Dendritic cell treated with granulocyte-macrophage colony-stimulating factor and Interleukin-4, amounts not matched to agents 40 ng/mL and 50 ng/mL, for 4 days (primary cell): ENCODE results near the gene CFAP61.
"Not testable (repeated sequence)": the region's sequence is repeated elsewhere in the genome, so short reads cannot be mapped to it uniquely, and the experiment has no call there.

ENCODE experiments used
- H3K27ac Mint-ChIP-seq: one replicate; pipeline ENCODE4 v1.8.0; 2022; ENCODE audit warnings: mild to moderate bottlenecking, mixed read lengths
- H3K27me3 Mint-ChIP-seq: one replicate; pipeline ENCODE4 v1.8.0; 2022; ENCODE audit warnings: mild to moderate bottlenecking, mixed read lengths
- H3K36me3 Mint-ChIP-seq: one replicate; pipeline ENCODE4 v1.8.0; 2022; ENCODE audit warnings: low read depth, mixed read lengths
- H3K4me1 Mint-ChIP-seq: one replicate; pipeline ENCODE4 v1.8.0; 2022; ENCODE audit warnings: low read depth, mixed read lengths
- H3K4me3 Mint-ChIP-seq: one replicate; pipeline ENCODE4 v1.8.0; 2022; ENCODE audit warnings: mild to moderate bottlenecking, moderate library complexity, mixed read lengths
- H3K9me3 Mint-ChIP-seq: one replicate; pipeline ENCODE4 v1.8.0; 2022; ENCODE audit warnings: mixed read lengths
- intact Hi-C: fragments of 100-400 bp; cut with micrococcal nuclease; formaldehyde crosslinking; loops from one replicate; pipeline ENCODE4 v1.15.0; 2022

Gene CFAP61

GRCh38 chr20:20217621-20218020 is 165.3 kb downstream of the CFAP61 start:
- Mint-ChIP-seq H3K4me1 (no peaks in the 10 kb centered on the region), H3K27me3 (peaks cover 20% of the 10 kb centered on the region), H3K4me3 (no peak overlapping the region), H3K27ac (no peak overlapping the region), H3K9me3 (peaks cover 22% of the 10 kb centered on the region), H3K36me3 (no peaks in the 10 kb centered on the region)
- intact Hi-C loops: no loop called here

DNA sequence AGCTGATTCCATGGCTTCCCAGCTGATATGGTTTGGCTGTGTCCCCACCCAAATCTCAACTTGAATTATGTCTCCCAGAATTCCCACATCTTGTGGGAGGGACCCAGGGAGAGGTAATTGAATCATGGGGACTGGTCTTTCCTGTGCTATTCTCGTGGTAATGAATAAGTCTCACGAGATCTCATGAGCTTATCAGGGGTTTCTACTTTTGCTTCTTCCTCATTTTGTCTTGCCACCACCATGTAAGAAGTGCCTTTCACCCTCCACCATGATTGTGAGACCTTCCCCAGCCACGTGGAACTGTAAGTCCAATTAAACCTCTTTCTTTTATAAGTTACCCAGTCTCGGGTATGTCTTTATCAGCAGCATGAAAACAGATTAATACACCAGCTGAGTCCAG is 165.8 kb downstream of the CFAP61 start:
- Mint-ChIP-seq H3K9me3 (peaks cover 22% of the 10 kb centered on the region), H3K27me3 (peaks cover 21% of the 10 kb centered on the region)
- H3K4me1 Mint-ChIP-seq, H3K36me3 Mint-ChIP-seq, intact Hi-C loops, H3K27ac Mint-ChIP-seq, H3K4me3 Mint-ChIP-seq: not testable (repeated sequence)

GRCh38 chr20:20219016-20219415 is 166.7 kb downstream of the CFAP61 start:
- intact Hi-C loops: no loop called here
- H3K4me1 Mint-ChIP-seq: no peaks in the 10 kb centered on the region
- H3K4me3 Mint-ChIP-seq: no peak overlapping the region
- no peak overlapping the region for H3K27ac Mint-ChIP-seq
- H3K36me3 Mint-ChIP-seq: no peaks in the 10 kb centered on the region
- H3K27me3 Mint-ChIP-seq: peaks cover 22% of the 10 kb centered on the region
- peaks cover 22% of the 10 kb centered on the region for H3K9me3 Mint-ChIP-seq

GRCh38 chr20:20220134-20220533 is 167.8 kb downstream of the CFAP61 start:
- H3K27ac Mint-ChIP-seq: no peak overlapping the region

GRCh38 chr20:20223981-20224380 is 171.6 kb downstream of the CFAP61 start:
- Mint-ChIP-seq H3K4me1 (no peaks in the 10 kb centered on the region), H3K4me3 (no peak overlapping the region), H3K9me3 (peaks cover 18% of the 10 kb centered on the region), H3K27me3 (peaks cover 22% of the 10 kb centered on the region), H3K36me3 (no peaks in the 10 kb centered on the region), H3K27ac (no peak overlapping the region)
- intact Hi-C loops: no loop called here

More at GRCh38 chr20:20220134-20220533, 167.8 kb downstream of the CFAP61 start:
- Mint-ChIP-seq H3K4me1 (no peaks in the 10 kb centered on the region), H3K9me3 (peaks cover 22% of the 10 kb centered on the region), H3K36me3 (no peaks in the 10 kb centered on the region), H3K4me3 (no peak overlapping the region), H3K27me3 (peaks cover 24% of the 10 kb centered on the region)
- intact Hi-C loops: no loop called here

DNA sequence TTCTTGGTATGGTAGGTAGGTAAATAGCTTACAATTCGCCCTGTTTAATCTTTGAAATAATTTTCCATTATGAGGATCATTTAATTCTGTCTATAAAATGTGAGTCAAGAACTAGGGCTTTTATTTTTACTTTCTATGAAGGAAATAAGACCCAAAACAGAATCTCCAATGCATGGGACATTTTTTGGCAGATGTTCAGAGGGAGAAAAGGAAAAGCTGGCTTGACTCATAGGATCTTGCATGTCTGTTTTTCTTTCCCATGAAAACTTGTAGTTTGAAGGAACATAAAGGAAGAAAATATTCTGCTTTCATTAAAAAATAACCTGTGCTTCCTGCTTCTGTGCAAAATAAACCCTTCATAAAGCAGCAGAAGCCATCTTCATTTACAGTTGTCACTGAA is 172.5 kb downstream of the CFAP61 start:
- peaks cover 21% of the 10 kb centered on the region for H3K27me3 Mint-ChIP-seq
- intact Hi-C loops: no loop called here
- no peaks in the 10 kb centered on the region for H3K4me1 Mint-ChIP-seq
- no peaks in the 10 kb centered on the region for H3K36me3 Mint-ChIP-seq
- no peak overlapping the region for H3K27ac Mint-ChIP-seq
- H3K9me3 Mint-ChIP-seq: peaks cover 14% of the 10 kb centered on the region
- H3K4me3 Mint-ChIP-seq: no peak overlapping the region

DNA sequence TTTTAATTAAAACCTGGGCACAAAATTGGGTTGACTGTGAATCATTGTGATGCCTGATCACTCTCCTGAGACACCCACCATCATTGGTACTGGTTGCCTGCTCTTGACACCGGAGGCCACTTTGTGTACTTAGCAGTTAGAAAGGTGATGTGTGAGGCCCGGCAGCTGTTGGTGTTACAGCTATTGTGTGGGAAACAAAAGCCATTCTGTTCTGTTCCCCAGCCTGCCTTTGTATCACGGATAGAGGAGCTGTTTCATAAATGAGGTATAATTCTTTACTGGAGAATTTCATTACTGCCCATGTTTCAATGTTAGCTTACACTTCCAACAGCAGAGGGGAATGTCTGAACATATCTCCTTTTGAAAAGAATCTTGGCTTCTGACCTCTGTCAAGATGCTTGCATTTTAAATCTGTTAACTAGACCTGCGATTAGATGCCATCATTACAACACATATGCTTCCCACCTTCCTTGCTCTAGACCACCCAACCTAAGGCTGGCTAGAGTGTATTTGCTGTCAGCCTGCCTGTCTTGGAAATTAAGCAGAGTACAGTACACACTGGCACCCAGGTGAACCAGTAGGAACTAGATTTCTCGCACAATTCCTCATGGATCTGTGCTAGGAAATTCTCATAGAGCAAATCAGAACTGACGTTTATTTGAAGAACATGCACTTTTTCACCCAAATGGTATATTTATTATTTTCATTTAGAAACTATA is 173.2 kb downstream of the CFAP61 start:
- Mint-ChIP-seq H3K4me3 (no peak overlapping the region), H3K4me1 (no peaks in the 10 kb centered on the region), H3K9me3 (peaks cover 14% of the 10 kb centered on the region), H3K27ac (no peak overlapping the region), H3K36me3 (no peaks in the 10 kb centered on the region), H3K27me3 (peaks cover 15% of the 10 kb centered on the region)
- intact Hi-C loops: no loop called here

DNA sequence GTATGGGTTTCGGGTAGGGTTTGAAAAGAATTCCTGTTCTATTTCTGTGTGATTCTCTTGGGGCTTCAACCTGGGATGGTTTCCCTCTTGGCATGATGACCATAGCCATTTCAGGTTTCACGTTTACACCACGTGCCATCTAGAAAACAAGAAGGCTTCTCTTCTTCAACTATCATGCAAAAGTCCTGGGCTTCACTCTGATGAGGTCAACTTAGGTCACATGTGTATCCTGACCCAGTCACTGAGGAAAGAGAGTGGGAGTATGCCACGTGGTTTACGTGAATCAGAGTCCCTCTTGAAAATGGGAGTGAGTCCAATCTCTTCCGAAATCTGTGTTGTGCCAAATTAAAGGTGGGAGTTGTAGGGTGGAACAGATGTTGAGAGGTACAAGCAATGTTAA is 174.2 kb downstream of the CFAP61 start:
- Mint-ChIP-seq H3K36me3 (no peaks in the 10 kb centered on the region), H3K4me3 (no peak overlapping the region), H3K9me3 (peaks cover 14% of the 10 kb centered on the region), H3K27ac (no peak overlapping the region), H3K4me1 (no peaks in the 10 kb centered on the region), H3K27me3 (peaks cover 21% of the 10 kb centered on the region)
- intact Hi-C loops: no loop called here

GRCh38 chr20:20227013-20227571 is 174.8 kb downstream of the CFAP61 start:
- Mint-ChIP-seq H3K4me1 (no peaks in the 10 kb centered on the region), H3K9me3 (peaks cover 14% of the 10 kb centered on the region), H3K27ac (no peak overlapping the region), H3K36me3 (no peaks in the 10 kb centered on the region), H3K27me3 (peaks cover 20% of the 10 kb centered on the region), H3K4me3 (no peak overlapping the region)
- intact Hi-C loops: no loop called here

DNA sequence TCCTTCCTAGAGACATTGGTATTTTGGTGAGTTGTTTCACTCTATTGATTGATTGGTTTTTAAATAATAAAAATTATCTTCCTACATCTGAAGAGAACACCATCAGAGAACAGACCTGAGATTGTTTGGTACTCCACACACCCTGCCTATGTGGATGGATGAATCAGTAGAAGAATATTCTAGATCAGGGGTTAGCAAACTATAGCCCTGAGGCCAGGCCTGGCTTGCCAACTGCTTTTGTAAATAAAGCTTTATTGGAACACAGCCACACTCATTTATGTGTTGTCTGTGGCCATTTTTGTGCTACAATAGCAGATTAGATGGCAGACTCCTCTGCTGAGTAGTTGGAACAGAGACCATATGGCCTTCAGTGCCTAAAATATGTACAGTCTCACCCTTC is 176.0 kb downstream of the CFAP61 start:
- no peak overlapping the region for H3K4me3 Mint-ChIP-seq
- H3K4me1 Mint-ChIP-seq: no peaks in the 10 kb centered on the region
- H3K36me3 Mint-ChIP-seq: no peaks in the 10 kb centered on the region
- H3K27me3 Mint-ChIP-seq: peaks cover 22% of the 10 kb centered on the region
- peaks cover 14% of the 10 kb centered on the region for H3K9me3 Mint-ChIP-seq
- intact Hi-C loops: no loop called here
- no peak overlapping the region for H3K27ac Mint-ChIP-seq

DNA sequence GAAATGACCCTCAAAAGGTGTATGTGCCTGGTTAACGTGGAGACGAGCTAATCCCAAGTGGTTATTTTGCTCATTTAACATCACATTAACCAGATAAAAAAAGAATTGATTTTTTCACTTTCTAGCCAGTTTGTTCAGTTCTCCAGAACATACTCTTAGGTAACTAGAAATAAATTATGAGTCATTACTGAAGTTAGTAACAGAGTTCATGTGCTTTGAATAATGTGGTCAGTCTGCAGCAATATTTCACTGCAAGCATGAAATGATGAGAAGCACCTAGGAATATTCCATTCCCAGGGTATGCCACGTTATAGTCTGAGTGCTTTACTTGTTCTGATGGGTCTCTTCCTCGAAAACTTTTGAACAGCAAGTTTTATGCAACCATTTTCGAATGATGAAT is 177.3 kb downstream of the CFAP61 start:
- Mint-ChIP-seq H3K4me3 (no peak overlapping the region), H3K27ac (no peak overlapping the region), H3K36me3 (no peaks in the 10 kb centered on the region), H3K9me3 (peaks cover 14% of the 10 kb centered on the region), H3K4me1 (no peaks in the 10 kb centered on the region), H3K27me3 (peaks cover 17% of the 10 kb centered on the region)
- intact Hi-C loops: no loop called here

- no peaks in the 10 kb centered on the region for H3K36me3 Mint-ChIP-seq
- no peaks in the 10 kb centered on the region for H3K4me1 Mint-ChIP-seq
- H3K27me3 Mint-ChIP-seq: peaks cover 13% of the 10 kb centered on the region
- H3K9me3 Mint-ChIP-seq: peaks cover 14% of the 10 kb centered on the region
- H3K4me3 Mint-ChIP-seq: no peak overlapping the region
- peak overlapping the region; percentile 35 for H3K27ac Mint-ChIP-seq
- intact Hi-C loops: no loop called here
These were observed 178.4 kb downstream of the CFAP61 start for GRCh38 chr20:20230741-20231140.

- no peak overlapping the region for H3K4me3 Mint-ChIP-seq
- intact Hi-C loops: no loop called here
- no peaks in the 10 kb centered on the region for H3K36me3 Mint-ChIP-seq
- H3K4me1 Mint-ChIP-seq: no peaks in the 10 kb centered on the region
- H3K9me3 Mint-ChIP-seq: peaks cover 9% of the 10 kb centered on the region
- peaks cover 13% of the 10 kb centered on the region for H3K27me3 Mint-ChIP-seq
- H3K27ac Mint-ChIP-seq: no peak overlapping the region
These were observed 179.4 kb downstream of the CFAP61 start for GRCh38 chr20:20231528-20232298.

DNA sequence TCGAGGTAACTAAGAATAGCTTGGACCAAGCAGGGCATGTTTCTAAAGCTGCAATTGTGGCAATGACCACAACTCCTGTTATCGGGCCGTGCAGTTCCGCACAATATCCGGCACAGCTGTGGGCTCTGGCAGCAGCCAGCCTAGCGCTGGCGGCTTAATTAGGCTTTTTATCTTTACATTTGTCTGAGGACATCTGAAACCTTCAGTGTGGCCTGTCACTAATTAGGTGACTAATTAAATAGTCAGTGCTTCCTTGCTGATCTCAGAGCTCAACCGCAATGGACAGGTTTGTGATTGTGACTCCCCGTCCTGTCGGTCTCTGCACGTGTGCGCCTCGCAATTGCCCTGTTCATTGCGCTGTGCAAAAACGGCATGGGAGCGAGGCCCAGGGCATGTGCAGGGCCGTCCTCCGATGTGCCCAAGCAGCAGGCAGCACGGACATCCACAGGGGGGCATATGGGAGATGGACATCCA is 180.7 kb downstream of the CFAP61 start:
- intact Hi-C loops: no loop called here
- no peaks in the 10 kb centered on the region for H3K4me1 Mint-ChIP-seq
- no peak overlapping the region for H3K27ac Mint-ChIP-seq
- no peaks in the 10 kb centered on the region for H3K9me3 Mint-ChIP-seq
- no peaks in the 10 kb centered on the region for H3K36me3 Mint-ChIP-seq
- H3K4me3 Mint-ChIP-seq: no peak overlapping the region
- H3K27me3 Mint-ChIP-seq: peaks cover 13% of the 10 kb centered on the region
